AG04449 (cell line): ENCODE results near the gene PVR.
"Not testable (repeated sequence)": the region's sequence is repeated elsewhere in the genome, so short reads cannot be mapped to it uniquely, and the experiment has no call there.

Source experiments
- CTCF ChIA-PET: fragments of 350-600 bp; formaldehyde crosslinking; extraction: SDS; loops from one replicate; lab custom pipeline; 2021; ENCODE audit warnings: antibody characterized with exemption; lab: Yijun Ruan, JAX
- POLR2A ChIA-PET: fragments of 400-600, 350-600 bp; formaldehyde crosslinking; extraction: SDS; loops from one replicate; lab custom pipeline; 2020; ENCODE audit warnings: antibody characterized with exemption, inconsistent platforms; lab: Yijun Ruan, JAX
- DNase-seq: peaks from one replicate; pipeline ENCODE4 v3.0.0-alpha.2; 2010; ENCODE audit warnings: low read depth, low spot score
- H3K4me3 ChIP-seq: 2 replicates; pipeline ENCODE4 v1.5.1; 2011; ENCODE audit warnings: low read depth, mild to moderate bottlenecking, control low read depth, low read length
- CTCF ChIP-seq: IDR thresholded peaks from one replicate; pipeline ENCODE4 v1.5.1; 2011; ENCODE audit warnings: mild to moderate bottlenecking, moderate library complexity, low read length, control low read depth, inconsistent platforms; ENCODE audit not compliant: insufficient read depth; ENCODE audit errors: missing control alignments

Gene PVR

GRCh38 chr19:44707794-44708193 is 64.1 kb downstream of the PVR start:
- ChIA-PET CTCF (interaction anchor here (2.2 to 3.2 kb wide), 2 partner anchors 15 to 18 kb away, joined by 15 read pairs; no protein-coding TSS in a partner anchor), POLR2A (no interaction called here)
- no peak for TF ChIP-seq CTCF
- H3K4me3 ChIP-seq = no peak overlapping the region
- no peak for DNase-seq

GRCh38 chr19:44708940-44709339 is 65.2 kb downstream of the PVR start:
- CTCF ChIA-PET = interaction anchor here (0.9 to 2.2 kb wide), 6 partner anchors 9 to 75 kb away, joined by 3 to 15 read pairs (median 4); no protein-coding TSS in a partner anchor
- no peak for TF ChIP-seq CTCF
- H3K4me3 ChIP-seq = no peak overlapping the region
- POLR2A ChIA-PET = no interaction called here
- no peak for DNase-seq

GRCh38 chr19:44709434-44710266 is 65.9 kb downstream of the PVR start:
- ChIA-PET CTCF (interaction anchor here (0.9 to 3.9 kb wide), 7 partner anchors 8 to 74 kb away, joined by 3 to 38 read pairs (median 4); no protein-coding TSS in a partner anchor), POLR2A (interaction anchor here (0.6 kb wide), 1 partner anchor 8 kb away, joined by 5 read pairs; no protein-coding TSS in a partner anchor)
- not testable (repeated sequence) for H3K4me3 ChIP-seq, DNase-seq

- no peak overlapping the region for H3K4me3 ChIP-seq
- POLR2A ChIA-PET = no interaction called here
- CTCF ChIA-PET = interaction anchor here (3.9 kb wide), 1 partner anchor 13 kb away, joined by 38 read pairs; no protein-coding TSS in a partner anchor
- TF ChIP-seq CTCF = no peak
- DNase-seq = no peak
Measured at GRCh38 chr19:44710483-44710882, 66.8 kb downstream of the PVR start.

DNA sequence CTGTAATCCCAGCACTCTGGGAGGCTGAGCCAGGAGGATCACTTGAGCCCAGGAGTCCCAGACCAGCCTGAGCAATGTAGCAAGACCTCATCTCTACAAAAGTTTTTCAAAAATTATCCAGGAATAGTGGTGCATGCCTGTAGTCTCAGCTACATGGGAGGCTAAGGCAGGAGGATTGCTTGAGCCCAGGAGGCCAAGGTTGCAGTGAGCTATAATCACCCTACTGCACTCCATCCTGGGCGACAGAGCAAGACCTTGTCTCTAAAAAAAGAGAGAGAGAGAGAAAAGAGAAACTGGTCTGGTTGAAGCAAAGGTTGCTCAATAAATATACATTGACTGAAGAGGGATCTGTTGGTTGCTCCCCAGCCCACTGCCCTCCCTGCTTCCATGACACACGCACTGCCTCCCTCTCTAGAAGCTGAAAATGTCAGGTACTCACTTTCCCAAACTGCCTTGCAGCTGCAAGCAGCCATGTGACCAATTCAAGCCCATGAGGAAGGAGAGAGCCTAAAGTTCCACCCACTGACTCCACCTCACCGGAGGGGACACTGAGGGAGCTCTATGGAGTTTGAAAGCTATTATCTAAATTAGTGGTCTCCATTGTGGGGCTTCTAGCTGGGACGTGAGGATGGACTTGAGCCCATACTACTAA is 69.3 kb downstream of the PVR start:
- DNase-seq = no peak
- H3K4me3 ChIP-seq = no peak overlapping the region
- TF ChIP-seq CTCF = no peak
- ChIA-PET POLR2A (interaction anchor here (0.7 kb wide), 1 partner anchor 10 kb away, joined by 3 read pairs; no protein-coding TSS in a partner anchor), CTCF (interaction anchor here (0.7 to 8.6 kb wide), 6 partner anchors 11 to 142 kb away, joined by 3 to 53 read pairs (median 10); no protein-coding TSS in a partner anchor)
